Measurements from ENCODE around the gene C11orf54. TPM values are rescaled to one million over a fixed set of nuclear protein-coding genes. Genes with fewer than 3 reads are reported as not detected.

The C11orf54 gene
- total and polyA plus RNA-seq, 4 donors = 60.8 to 154 (median 114) TPM

DNA sequence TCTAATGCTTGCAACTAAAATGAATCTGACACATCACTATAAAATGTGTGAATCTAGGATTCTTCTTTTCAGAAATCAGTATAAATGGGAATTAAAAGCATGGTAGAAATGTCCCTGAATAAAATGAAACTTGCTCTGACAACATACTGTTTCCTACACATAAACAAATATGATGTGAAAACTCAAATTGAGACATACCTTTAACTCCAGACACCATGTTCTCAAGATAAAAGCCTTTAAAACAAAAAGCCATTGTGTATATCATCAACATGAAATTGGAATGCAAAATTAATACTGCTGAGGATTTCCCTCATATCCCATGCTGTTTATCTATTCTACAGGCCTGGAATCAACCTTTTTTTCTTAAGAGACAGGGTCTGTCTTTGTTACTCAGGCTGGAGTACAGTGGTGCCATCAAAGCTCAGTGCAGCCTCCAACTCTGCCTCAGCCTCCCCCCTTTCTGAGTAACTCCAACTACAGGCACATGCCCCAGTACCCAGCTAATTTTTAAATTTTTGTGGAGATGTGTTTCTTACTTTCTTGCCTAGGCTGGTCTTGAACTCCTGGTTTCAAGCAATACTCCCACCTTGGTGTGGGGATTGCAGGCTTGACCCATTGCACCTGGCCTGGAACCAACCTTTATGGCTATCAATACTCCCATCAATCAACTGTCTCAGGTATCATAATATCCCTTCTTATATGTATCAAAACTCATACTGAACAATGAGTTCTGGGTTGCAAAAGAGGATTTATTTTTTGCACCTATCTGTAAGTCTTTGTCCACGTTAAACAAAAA lies 6.8 kb upstream of the C11orf54 start:
- Histone ChIP-seq H3K9me3 (ENCODE audit: control insufficient read depth in 4 of 4, low read length in 3 of 4) (no peaks in the 10 kb centered on the region), H3K27ac (ENCODE audit: low read depth in 1 of 2, low read length in 2 of 2) (no peak overlapping the region), H3K36me3 (ENCODE audit: control insufficient read depth in 4 of 4, insufficient read depth in 3 of 4, low read depth in 1 of 4, low read length in 3 of 4) (peaks cover 5 to 88% (median 80%) of the 10 kb centered on the region in 4 donors), H3K4me3 (ENCODE audit: low read depth in 1 of 3, low read length in 3 of 3) (no peak overlapping the region), H3K4me1 (ENCODE audit: control insufficient read depth in 4 of 4, insufficient read depth in 4 of 4, low read length in 3 of 4) (peaks cover 7 to 26% (median 13%) of the 10 kb centered on the region in 4 donors), H3K9ac (ENCODE audit: low read depth in 1 of 2, low read length in 2 of 2) (no peak overlapping the region), H3K27me3 (ENCODE audit: control insufficient read depth in 4 of 4, insufficient read depth in 4 of 4, low read length in 3 of 4) (no peaks in the 10 kb centered on the region)
- 87% methylated on average over 1 of the region's 1 CpG for WGBS
- TF ChIP-seq, protein P1, sequence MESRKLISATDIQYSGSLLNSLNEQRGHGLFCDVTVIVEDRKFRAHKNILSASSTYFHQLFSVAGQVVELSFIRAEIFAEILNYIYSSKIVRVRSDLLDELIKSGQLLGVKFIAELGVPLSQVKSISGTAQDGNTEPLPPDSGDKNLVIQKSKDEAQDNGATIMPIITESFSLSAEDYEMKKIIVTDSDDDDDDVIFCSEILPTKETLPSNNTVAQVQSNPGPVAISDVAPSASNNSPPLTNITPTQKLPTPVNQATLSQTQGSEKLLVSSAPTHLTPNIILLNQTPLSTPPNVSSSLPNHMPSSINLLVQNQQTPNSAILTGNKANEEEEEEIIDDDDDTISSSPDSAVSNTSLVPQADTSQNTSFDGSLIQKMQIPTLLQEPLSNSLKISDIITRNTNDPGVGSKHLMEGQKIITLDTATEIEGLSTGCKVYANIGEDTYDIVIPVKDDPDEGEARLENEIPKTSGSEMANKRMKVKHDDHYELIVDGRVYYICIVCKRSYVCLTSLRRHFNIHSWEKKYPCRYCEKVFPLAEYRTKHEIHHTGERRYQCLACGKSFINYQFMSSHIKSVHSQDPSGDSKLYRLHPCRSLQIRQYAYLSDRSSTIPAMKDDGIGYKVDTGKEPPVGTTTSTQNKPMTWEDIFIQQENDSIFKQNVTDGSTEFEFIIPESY (IDR thresholded peaks at IDR 0.05) = no peak
- TF ChIP-seq, protein P2, sequence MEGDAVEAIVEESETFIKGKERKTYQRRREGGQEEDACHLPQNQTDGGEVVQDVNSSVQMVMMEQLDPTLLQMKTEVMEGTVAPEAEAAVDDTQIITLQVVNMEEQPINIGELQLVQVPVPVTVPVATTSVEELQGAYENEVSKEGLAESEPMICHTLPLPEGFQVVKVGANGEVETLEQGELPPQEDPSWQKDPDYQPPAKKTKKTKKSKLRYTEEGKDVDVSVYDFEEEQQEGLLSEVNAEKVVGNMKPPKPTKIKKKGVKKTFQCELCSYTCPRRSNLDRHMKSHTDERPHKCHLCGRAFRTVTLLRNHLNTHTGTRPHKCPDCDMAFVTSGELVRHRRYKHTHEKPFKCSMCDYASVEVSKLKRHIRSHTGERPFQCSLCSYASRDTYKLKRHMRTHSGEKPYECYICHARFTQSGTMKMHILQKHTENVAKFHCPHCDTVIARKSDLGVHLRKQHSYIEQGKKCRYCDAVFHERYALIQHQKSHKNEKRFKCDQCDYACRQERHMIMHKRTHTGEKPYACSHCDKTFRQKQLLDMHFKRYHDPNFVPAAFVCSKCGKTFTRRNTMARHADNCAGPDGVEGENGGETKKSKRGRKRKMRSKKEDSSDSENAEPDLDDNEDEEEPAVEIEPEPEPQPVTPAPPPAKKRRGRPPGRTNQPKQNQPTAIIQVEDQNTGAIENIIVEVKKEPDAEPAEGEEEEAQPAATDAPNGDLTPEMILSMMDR (IDR thresholded peaks at IDR 0.05; ENCODE audit: low read depth, low read length, missing input control) = no peak
- TF ChIP-seq GABPA (IDR thresholded peaks at IDR 0.05 in 1 of 2, conservative IDR thresholded peaks at IDR 0.05 in 1 of 2) (no peak), EGR1 (IDR thresholded peaks at IDR 0.05; ENCODE audit: low read depth in 2 of 2) (no peak), TAF1 (conservative IDR thresholded peaks at IDR 0.05) (no peak), RXRA (IDR thresholded peaks at IDR 0.05) (no peak)
- TF ChIP-seq, protein P3, sequence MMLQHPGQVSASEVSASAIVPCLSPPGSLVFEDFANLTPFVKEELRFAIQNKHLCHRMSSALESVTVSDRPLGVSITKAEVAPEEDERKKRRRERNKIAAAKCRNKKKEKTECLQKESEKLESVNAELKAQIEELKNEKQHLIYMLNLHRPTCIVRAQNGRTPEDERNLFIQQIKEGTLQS (IDR thresholded peaks at IDR 0.05) = no peak
- DNase-seq (ENCODE audit: low spot score) = no peak

DNA sequence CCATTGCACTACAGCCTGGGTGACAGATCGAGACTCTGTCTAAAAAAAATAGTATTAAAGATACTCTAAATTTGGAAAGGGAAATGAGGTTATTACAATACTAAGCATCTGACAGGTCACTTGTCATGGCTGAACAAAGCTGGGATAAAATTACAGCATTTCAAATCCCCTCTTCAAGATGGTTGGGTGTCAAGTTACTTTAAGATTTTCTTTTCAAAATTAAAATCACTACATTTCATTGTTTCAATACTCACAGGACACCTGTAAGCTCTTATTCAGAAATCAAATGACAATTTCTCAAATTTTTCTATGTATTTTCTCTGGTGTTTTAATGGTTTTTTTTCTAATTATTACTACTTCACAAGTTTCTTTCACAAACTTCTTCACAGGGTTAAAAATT lies 5.8 kb upstream of the C11orf54 start:
- 94% methylated on average over 1 of the region's 1 CpG for WGBS
- Histone ChIP-seq H3K27me3 (ENCODE audit: control insufficient read depth in 4 of 4, insufficient read depth in 4 of 4, low read length in 3 of 4) (no peaks in the 10 kb centered on the region), H3K27ac (ENCODE audit: low read depth in 1 of 2, low read length in 2 of 2) (no peak overlapping the region), H3K4me3 (ENCODE audit: low read depth in 1 of 3, low read length in 3 of 3) (no peak overlapping the region), H3K4me1 (ENCODE audit: control insufficient read depth in 4 of 4, insufficient read depth in 4 of 4, low read length in 3 of 4) (peaks cover 7 to 27% (median 15%) of the 10 kb centered on the region in 4 donors), H3K9me3 (ENCODE audit: control insufficient read depth in 4 of 4, low read length in 3 of 4) (no peaks in the 10 kb centered on the region), H3K36me3 (ENCODE audit: control insufficient read depth in 4 of 4, insufficient read depth in 3 of 4, low read depth in 1 of 4, low read length in 3 of 4) (peaks cover 4 to 78% (median 70%) of the 10 kb centered on the region in 4 donors), H3K9ac (ENCODE audit: low read depth in 1 of 2, low read length in 2 of 2) (no peak overlapping the region)
- no peak for TF ChIP-seq TAF1 (conservative IDR thresholded peaks at IDR 0.05)
- TF ChIP-seq, protein P4, sequence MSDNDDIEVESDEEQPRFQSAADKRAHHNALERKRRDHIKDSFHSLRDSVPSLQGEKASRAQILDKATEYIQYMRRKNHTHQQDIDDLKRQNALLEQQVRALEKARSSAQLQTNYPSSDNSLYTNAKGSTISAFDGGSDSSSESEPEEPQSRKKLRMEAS (IDR thresholded peaks at IDR 0.05) = no peak
- no peak for TF ChIP-seq NR2F2 (IDR thresholded peaks at IDR 0.05)
- TF ChIP-seq HNF4G (IDR thresholded peaks at IDR 0.05) = no peak
- no peak for TF ChIP-seq HNF4A (conservative IDR thresholded peaks at IDR 0.05)
- no peak for TF ChIP-seq RXRA (IDR thresholded peaks at IDR 0.05)
- TF ChIP-seq, protein P3 (IDR thresholded peaks at IDR 0.05) = no peak
- DNase-seq (ENCODE audit: low spot score) = no peak

DNA sequence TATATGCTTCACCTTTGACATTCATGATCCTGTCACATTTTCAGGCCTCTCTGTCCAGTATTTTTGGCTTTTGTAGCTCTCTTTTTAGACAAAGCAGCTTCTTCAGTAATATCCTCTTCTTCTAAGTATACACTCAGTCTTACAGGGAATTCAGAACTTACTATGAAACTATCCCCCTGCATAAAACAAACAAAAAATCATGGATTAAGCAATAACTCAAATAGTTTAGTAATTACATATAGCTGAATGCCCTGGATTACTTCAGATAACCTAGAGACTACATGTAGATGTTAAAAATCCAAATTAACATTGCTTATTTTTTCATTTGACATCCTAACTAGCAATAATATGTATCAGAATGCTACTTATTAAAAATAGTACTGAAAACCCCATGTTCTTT lies 5.3 kb upstream of the C11orf54 start:
- no peaks in the 10 kb centered on the region for H3K27me3 ChIP-seq (ENCODE audit: control insufficient read depth in 4 of 4, insufficient read depth in 4 of 4, low read length in 3 of 4)
- no peak overlapping the region for H3K4me3 ChIP-seq (ENCODE audit: low read depth in 1 of 3, low read length in 3 of 3)
- H3K36me3 ChIP-seq (ENCODE audit: control insufficient read depth in 4 of 4, insufficient read depth in 3 of 4, low read depth in 1 of 4, low read length in 3 of 4) = peaks cover 4 to 73% (median 66%) of the 10 kb centered on the region in 4 donors
- no peak overlapping the region for H3K27ac ChIP-seq (ENCODE audit: low read depth in 1 of 2, low read length in 2 of 2)
- no peak for DNase-seq (ENCODE audit: low spot score)
- H3K9ac ChIP-seq (ENCODE audit: low read depth in 1 of 2, low read length in 2 of 2) = no peak overlapping the region
- H3K9me3 ChIP-seq (ENCODE audit: control insufficient read depth in 4 of 4, low read length in 3 of 4) = no peaks in the 10 kb centered on the region
- H3K4me1 ChIP-seq (ENCODE audit: control insufficient read depth in 4 of 4, insufficient read depth in 4 of 4, low read length in 3 of 4) = peaks cover 7 to 27% (median 15%) of the 10 kb centered on the region in 4 donors
- TF ChIP-seq YY1 (IDR thresholded peaks at IDR 0.05) = no peak
- no peak for TF ChIP-seq JUND (IDR thresholded peaks at IDR 0.05)
- TF ChIP-seq, protein P2 (IDR thresholded peaks at IDR 0.05; ENCODE audit: low read depth, low read length, missing input control) = no peak
- TF ChIP-seq SP1 (IDR thresholded peaks at IDR 0.05) = no peak
- TF ChIP-seq FOXA2 (IDR thresholded peaks at IDR 0.05) = no peak
- no peak for TF ChIP-seq NR2F2 (IDR thresholded peaks at IDR 0.05)
- TF ChIP-seq, protein P4 (IDR thresholded peaks at IDR 0.05) = no peak
- no peak for TF ChIP-seq RXRA (IDR thresholded peaks at IDR 0.05)
- TF ChIP-seq GABPA (IDR thresholded peaks at IDR 0.05 in 1 of 2, conservative IDR thresholded peaks at IDR 0.05 in 1 of 2) = no peak
- TF ChIP-seq HNF4G (IDR thresholded peaks at IDR 0.05) = no peak
- TF ChIP-seq EGR1 (IDR thresholded peaks at IDR 0.05; ENCODE audit: low read depth in 2 of 2) = no peak
- TF ChIP-seq FOXA1 (IDR thresholded peaks at IDR 0.05) = no peak
- TF ChIP-seq, protein P3 (IDR thresholded peaks at IDR 0.05) = no peak
- no peak for TF ChIP-seq HNF4A (conservative IDR thresholded peaks at IDR 0.05)

All from liver (tissue), 9 donors.